Esophagus squamous epithelium (tissue), 4 donors: Measurements from ENCODE around the gene BMPR1B.

ENCODE experiments used
- CTCF ChIP-seq, 6 experiments: fragments of 450-650 bp in 4 of 6; fragments of 200-600 bp in 2 of 6; sonication (generic) in 2 of 6; IDR thresholded peaks; one replicate each; pipeline ENCODE4 v1.5.1; 2016 to 2019; ENCODE audit warnings: antibody characterized with exemption in 6 of 6, mild to moderate bottlenecking in 4 of 6, moderate library complexity in 4 of 6
- POLR2A ChIP-seq, 4 donors: fragments of 450-650 bp; IDR thresholded peaks; one replicate each; pipeline ENCODE4 v1.6.1; 2017; ENCODE audit warnings: antibody characterized with exemption in 4 of 4, mild to moderate bottlenecking in 4 of 4, moderate library complexity in 3 of 4

- TF ChIP-seq CTCF (IDR thresholded peaks at IDR 0.05) (no peak), POLR2A (IDR thresholded peaks at IDR 0.05) (no peak)
Observed at GRCh38 chr4:95093460-95093859, 335.7 kb downstream of the BMPR1B start.
